Activated CD8-positive, alpha-beta T cell treated with anti-CD3 and anti-CD28 coated beads for 36 hours (primary cell): ENCODE measurements around the gene SPAG16. TPM values are rescaled to one million over a fixed set of nuclear protein-coding genes. Genes with fewer than 3 reads are reported as not detected.
"Not testable (repeated sequence)": the region's sequence is repeated elsewhere in the genome, so short reads cannot be mapped to it uniquely, and the experiment has no call there.

Experiments
- ATAC-seq: fragments of 200-7000 bp; cut with Tn5 transposase; one replicate; pipeline ENCODE4 v1.10.0; 2021; ENCODE audit warnings: mild to moderate bottlenecking, moderate library complexity
- CTCF ChIA-PET: fragments of 350-600 bp; sonication (Branson Sonifier 250); formaldehyde crosslinking; loops from one replicate; lab custom pipeline; 2021; ENCODE audit warnings: antibody characterized with exemption; lab: Charles Lee
- POLR2A ChIA-PET: fragments of 350-600 bp; sonication (Branson Sonifier 250); formaldehyde crosslinking; loops from one replicate; lab custom pipeline; 2021; ENCODE audit warnings: antibody characterized with exemption; lab: Charles Lee
- DNase-seq: peaks from one replicate; pipeline ENCODE4 v3.0.0-alpha.2; 2020
- H3K27ac Mint-ChIP-seq: one replicate; pipeline ENCODE4 v1.8.0; 2021; ENCODE audit warnings: mild to moderate bottlenecking, mixed read lengths
- H3K27me3 Mint-ChIP-seq: one replicate; pipeline ENCODE4 v1.8.0; 2021; ENCODE audit warnings: mixed read lengths
- H3K36me3 Mint-ChIP-seq: one replicate; pipeline ENCODE4 v1.8.0; 2021; ENCODE audit warnings: low read depth, mixed read lengths
- H3K4me1 Mint-ChIP-seq: one replicate; pipeline ENCODE4 v1.8.0; 2021; ENCODE audit warnings: low read depth, mixed read lengths
- H3K4me3 Mint-ChIP-seq: one replicate; pipeline ENCODE4 v1.8.0; 2021; ENCODE audit warnings: mild to moderate bottlenecking, moderate library complexity, mixed read lengths
- H3K9me3 Mint-ChIP-seq: one replicate; pipeline ENCODE4 v1.8.0; 2021; ENCODE audit warnings: mixed read lengths
- intact Hi-C: fragments of 100-400 bp; cut with micrococcal nuclease; formaldehyde crosslinking; loops from one replicate; pipeline ENCODE4 v1.10.0; 2022
- total RNA-seq, 2 experiments: library from RNA; stranded (reverse); gene quantifications; one replicate each; pipeline ENCODE4 v1.2.3, GENCODE V29; 2021
- TF ChIP-seq, protein P1 (sequence below): fragments of 200-600 bp; IDR thresholded peaks from one replicate; pipeline ENCODE4 v1.8.0; 2022; ENCODE audit warnings: antibody characterized with exemption, mild to moderate bottlenecking

The SPAG16 gene
- total RNA-seq, 2 experiments from 2014 or later, result 9.4 to 11.7 TPM

DNA sequence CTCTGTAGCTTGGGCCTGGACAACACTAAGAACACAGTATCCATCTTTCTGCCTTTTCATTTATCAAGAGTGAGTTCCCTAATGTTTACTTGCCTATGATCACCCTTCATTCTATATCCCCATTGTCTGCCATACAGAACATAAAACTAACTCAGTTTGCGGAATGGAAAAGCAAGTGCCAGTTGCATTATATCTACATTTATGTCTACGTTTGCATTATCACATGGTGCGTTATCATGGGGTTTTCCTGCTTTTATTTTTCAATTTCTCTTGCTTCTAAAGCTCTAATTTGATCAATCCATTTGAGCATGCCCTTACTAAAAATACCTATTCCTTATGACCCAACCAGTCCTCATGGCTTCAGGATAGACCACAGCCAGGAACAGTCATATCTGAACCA is 704.9 kb downstream of the SPAG16 start:
- Mint-ChIP-seq H3K36me3 (no peaks in the 10 kb centered on the region), H3K27ac (no peak overlapping the region), H3K4me3 (no peak overlapping the region), H3K27me3 (peaks cover 1% of the 10 kb centered on the region), H3K4me1 (no peaks in the 10 kb centered on the region), H3K9me3 (no peaks in the 10 kb centered on the region)
- ATAC-seq, result no peak
- TF ChIP-seq, protein P1, sequence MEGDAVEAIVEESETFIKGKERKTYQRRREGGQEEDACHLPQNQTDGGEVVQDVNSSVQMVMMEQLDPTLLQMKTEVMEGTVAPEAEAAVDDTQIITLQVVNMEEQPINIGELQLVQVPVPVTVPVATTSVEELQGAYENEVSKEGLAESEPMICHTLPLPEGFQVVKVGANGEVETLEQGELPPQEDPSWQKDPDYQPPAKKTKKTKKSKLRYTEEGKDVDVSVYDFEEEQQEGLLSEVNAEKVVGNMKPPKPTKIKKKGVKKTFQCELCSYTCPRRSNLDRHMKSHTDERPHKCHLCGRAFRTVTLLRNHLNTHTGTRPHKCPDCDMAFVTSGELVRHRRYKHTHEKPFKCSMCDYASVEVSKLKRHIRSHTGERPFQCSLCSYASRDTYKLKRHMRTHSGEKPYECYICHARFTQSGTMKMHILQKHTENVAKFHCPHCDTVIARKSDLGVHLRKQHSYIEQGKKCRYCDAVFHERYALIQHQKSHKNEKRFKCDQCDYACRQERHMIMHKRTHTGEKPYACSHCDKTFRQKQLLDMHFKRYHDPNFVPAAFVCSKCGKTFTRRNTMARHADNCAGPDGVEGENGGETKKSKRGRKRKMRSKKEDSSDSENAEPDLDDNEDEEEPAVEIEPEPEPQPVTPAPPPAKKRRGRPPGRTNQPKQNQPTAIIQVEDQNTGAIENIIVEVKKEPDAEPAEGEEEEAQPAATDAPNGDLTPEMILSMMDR, result no peak
- ChIA-PET POLR2A (no interaction called here), CTCF (no interaction called here)
- no peak for DNase-seq
- intact Hi-C loops, result no loop called here

DNA sequence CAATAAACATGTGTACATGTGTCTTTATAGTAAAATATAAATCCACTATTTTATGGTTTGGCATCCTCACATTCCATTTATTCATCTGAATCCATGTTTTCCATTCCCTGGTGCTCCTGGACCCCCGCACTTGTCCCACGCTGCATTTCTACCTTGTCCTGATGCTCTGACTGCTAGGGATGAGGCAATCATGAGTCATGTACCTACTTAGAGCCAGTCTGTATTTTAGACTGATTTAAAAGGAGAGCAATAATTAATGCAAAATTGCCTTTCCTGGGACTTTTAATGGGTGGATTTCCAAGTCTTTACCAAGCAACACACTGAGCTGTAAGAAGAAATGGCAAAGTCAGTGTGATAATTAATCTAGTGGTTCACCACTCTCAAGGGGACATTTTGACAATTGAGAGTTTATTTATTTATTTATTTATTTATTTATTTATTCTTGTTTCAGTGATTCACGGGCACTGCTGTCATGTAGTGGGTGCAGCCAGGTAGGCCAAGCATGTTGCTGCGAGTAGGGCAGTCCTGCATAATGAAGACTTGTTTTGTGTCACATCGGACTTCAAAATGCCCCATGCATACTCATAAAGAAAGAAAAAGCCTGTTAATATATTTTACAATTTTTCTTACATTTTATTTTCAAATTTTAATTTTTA is 707.3 kb downstream of the SPAG16 start:
- H3K27ac Mint-ChIP-seq, result no peak overlapping the region

DNA sequence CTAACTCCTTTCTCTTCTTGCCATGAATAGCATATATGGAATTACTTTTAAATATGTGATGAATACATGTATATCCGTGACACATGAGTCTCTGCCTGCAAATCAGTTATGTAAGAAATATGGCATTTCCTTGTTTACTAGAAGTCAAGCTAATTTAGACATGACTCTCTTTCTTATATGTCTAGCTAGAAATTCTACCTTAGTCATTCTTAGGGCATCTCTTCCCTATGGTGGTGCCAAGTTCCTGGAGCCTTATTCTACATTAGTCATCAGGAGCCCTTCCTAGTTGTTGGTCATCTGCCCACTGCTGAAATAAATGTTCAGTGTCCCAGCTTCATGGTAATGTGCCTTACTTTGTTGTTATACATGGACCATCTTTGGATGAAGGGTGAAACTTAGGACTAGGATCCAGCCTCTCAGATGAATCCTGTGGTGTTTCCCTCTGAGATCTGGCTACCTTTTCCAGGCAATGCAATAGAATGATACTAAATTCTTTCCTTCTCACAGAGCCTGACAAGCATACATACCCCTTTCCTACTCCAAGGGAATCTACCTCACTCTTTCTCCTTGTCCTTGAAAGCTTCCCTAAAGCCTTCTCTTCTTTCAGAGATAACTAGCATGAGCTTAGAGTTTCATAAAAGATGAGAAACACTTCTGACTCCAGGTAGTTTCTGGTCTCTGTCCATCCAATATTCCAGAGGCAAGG is 711.3 kb downstream of the SPAG16 start:
- H3K9me3 Mint-ChIP-seq, result no peaks in the 10 kb centered on the region
- H3K4me1 Mint-ChIP-seq, result no peaks in the 10 kb centered on the region
- TF ChIP-seq, protein P1, result no peak
- H3K27ac Mint-ChIP-seq, result no peak overlapping the region
- DNase-seq, result no peak
- intact Hi-C loops, result no loop called here
- H3K27me3 Mint-ChIP-seq, result no peaks in the 10 kb centered on the region
- no peak for ATAC-seq
- POLR2A ChIA-PET, result no interaction called here
- H3K36me3 Mint-ChIP-seq, result no peaks in the 10 kb centered on the region
- H3K4me3 Mint-ChIP-seq, result no peak overlapping the region
- CTCF ChIA-PET, result no interaction called here

More for the DNA sequence above, 707.3 kb downstream of the SPAG16 start:
- intact Hi-C loops, result no loop called here
- Mint-ChIP-seq H3K36me3 (no peaks in the 10 kb centered on the region), H3K9me3 (no peaks in the 10 kb centered on the region), H3K4me3 (no peak overlapping the region), H3K4me1 (no peaks in the 10 kb centered on the region), H3K27me3 (no peaks in the 10 kb centered on the region)
- TF ChIP-seq, protein P1, result no peak
- ChIA-PET CTCF (no interaction called here), POLR2A (interaction anchor here (0.8 kb wide), 1 partner anchor 42 kb away, joined by 4 read pairs; no protein-coding TSS in a partner anchor)
- no peak for DNase-seq
- no peak for ATAC-seq

DNA sequence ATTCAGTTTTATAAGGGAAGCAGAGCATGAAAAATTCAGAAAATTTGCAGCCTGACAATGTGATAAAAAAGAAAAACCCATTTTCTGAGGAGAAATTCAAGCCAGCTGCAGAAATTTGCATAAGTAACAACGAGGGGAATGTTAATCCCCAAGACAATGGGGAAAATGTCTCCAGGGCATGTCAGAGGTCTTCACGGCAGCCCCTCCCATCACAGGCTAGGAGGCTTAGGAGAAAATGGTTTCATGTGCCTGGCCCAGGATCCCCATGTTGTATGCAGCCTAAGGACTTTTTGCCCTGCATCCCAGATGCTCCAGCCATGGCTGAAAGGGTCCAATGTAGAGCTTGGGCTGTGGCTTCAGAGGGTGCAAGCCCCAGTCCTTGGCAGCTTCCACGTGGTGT is 714.7 kb downstream of the SPAG16 start:
- CTCF ChIA-PET, intact Hi-C loops, H3K4me1 Mint-ChIP-seq, DNase-seq, H3K27ac Mint-ChIP-seq, H3K9me3 Mint-ChIP-seq, H3K27me3 Mint-ChIP-seq, H3K36me3 Mint-ChIP-seq, POLR2A ChIA-PET, H3K4me3 Mint-ChIP-seq, ATAC-seq: not testable (repeated sequence)

DNA sequence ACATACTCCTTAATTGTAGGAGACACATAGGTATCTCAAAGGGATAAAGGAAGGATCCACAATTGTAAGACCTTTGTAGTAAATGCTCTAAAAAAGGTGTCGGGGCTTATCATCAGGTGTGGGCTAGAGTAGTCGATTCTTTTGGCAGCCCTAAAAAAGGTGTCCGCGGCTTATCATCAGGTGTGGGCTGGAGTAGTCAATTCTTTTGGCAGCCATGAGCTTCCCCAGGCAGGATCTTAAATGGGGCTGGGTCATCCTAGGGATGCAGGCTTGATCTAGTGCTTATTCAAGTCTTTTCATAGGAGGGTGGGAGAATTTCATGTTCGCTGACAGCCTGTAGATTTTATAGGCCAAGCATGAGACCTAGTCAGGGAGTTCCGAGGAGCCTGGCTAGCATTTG is 720.2 kb downstream of the SPAG16 start:
- no peaks in the 10 kb centered on the region for H3K4me1 Mint-ChIP-seq
- POLR2A ChIA-PET, result interaction anchor here (1.1 kb wide), 1 partner anchor 12 kb away, joined by 3 read pairs; no protein-coding TSS in a partner anchor
- no peaks in the 10 kb centered on the region for H3K27me3 Mint-ChIP-seq
- H3K27ac Mint-ChIP-seq, result no peak overlapping the region
- H3K36me3 Mint-ChIP-seq, result no peaks in the 10 kb centered on the region
- no peak overlapping the region for H3K4me3 Mint-ChIP-seq
- peaks cover 6% of the 10 kb centered on the region for H3K9me3 Mint-ChIP-seq
- intact Hi-C loops, result no loop called here
- no peak for ATAC-seq
- CTCF ChIA-PET, result no interaction called here
- TF ChIP-seq, protein P1, result no peak
- DNase-seq, result no peak
